ENCODE results near the gene ICE1. TPM values are rescaled to one million over a fixed set of nuclear protein-coding genes. Genes with fewer than 3 reads are reported as not detected.
A peak's percentile ranks its signal among the peaks of the same experiment; 100 is the strongest.

Gene ICE1
- total and polyA plus RNA-seq, 9 of the 15 experiments (the other 6 are each of a cell fraction or from before 2014, with no cell fraction given): 4.9 to 47.4 (median 28.2) TPM

GRCh38 chr5:5409151-5409810 is 13.2 kb upstream of the ICE1 start (continued):
- TF ChIP-seq, protein P1, sequence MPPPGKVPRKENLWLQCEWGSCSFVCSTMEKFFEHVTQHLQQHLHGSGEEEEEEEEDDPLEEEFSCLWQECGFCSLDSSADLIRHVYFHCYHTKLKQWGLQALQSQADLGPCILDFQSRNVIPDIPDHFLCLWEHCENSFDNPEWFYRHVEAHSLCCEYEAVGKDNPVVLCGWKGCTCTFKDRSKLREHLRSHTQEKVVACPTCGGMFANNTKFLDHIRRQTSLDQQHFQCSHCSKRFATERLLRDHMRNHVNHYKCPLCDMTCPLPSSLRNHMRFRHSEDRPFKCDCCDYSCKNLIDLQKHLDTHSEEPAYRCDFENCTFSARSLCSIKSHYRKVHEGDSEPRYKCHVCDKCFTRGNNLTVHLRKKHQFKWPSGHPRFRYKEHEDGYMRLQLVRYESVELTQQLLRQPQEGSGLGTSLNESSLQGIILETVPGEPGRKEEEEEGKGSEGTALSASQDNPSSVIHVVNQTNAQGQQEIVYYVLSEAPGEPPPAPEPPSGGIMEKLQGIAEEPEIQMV (tag; conservative IDR thresholded peaks at IDR 0.05; ENCODE audit: low read depth): 0 out of 2 replicates have a peak, but pooled peaks have one; percentile 7
- TF ChIP-seq CEBPG (CRISPR knock-in tag; IDR thresholded peaks at IDR 0.05) (no peak), CEBPG (tag; conservative IDR thresholded peaks at IDR 0.05 in 1 of 2, IDR thresholded peaks at IDR 0.05 in 1 of 2) (peak in 1 of 2 experiments; percentile 77; a peak in 3 of 4 replicates), TRIM24 (IDR thresholded peaks at IDR 0.05) (peak; percentile 17 to 59; a peak in 2 of 4 replicates), SAP30 (IDR thresholded peaks at IDR 0.05; ENCODE audit: borderline replicate concordance, insufficient read depth, low read depth, low read length, poor library complexity, severe bottlenecking) (no peak), SREBF1 (IDR thresholded peaks at IDR 0.05; ENCODE audit: borderline replicate concordance, low read depth, low read length) (no peak), ZNF592 (IDR thresholded peaks at IDR 0.05) (peak; percentile 47; the same call in 1 of the 2 replicates), TEAD1 (CRISPR knock-in tag; IDR thresholded peaks at IDR 0.05) (peak in 1 of 2 experiments; percentile 53; a peak in 1 of 4 replicates), SMAD3 (CRISPR knock-in tag; conservative IDR thresholded peaks at IDR 0.05) (0 out of 2 replicates have a peak, but pooled peaks have one; percentile 20), NFIC (IDR thresholded peaks at IDR 0.05) (0 out of 2 replicates have a peak, but pooled peaks have one; percentile 21), ZNF324 (CRISPR knock-in tag; IDR thresholded peaks at IDR 0.05) (no peak), ZNF57 (CRISPR knock-in tag; IDR thresholded peaks at IDR 0.05) (no peak), ZNF316 (IDR thresholded peaks at IDR 0.05) (peak; percentile 85), C11orf30 (IDR thresholded peaks at IDR 0.05; ENCODE audit: low read depth) (peak; percentile 77), CBX1 (IDR thresholded peaks at IDR 0.05; ENCODE audit: low read depth) (0 out of 2 replicates have a peak, but pooled peaks have one; percentile 27), NFE2L1 (tag; IDR thresholded peaks at IDR 0.05; ENCODE audit: borderline replicate concordance, low read depth) (peak; percentile 80), MAFG (tag; conservative IDR thresholded peaks at IDR 0.05) (peak; percentile 93)
- TF ChIP-seq, protein P2, sequence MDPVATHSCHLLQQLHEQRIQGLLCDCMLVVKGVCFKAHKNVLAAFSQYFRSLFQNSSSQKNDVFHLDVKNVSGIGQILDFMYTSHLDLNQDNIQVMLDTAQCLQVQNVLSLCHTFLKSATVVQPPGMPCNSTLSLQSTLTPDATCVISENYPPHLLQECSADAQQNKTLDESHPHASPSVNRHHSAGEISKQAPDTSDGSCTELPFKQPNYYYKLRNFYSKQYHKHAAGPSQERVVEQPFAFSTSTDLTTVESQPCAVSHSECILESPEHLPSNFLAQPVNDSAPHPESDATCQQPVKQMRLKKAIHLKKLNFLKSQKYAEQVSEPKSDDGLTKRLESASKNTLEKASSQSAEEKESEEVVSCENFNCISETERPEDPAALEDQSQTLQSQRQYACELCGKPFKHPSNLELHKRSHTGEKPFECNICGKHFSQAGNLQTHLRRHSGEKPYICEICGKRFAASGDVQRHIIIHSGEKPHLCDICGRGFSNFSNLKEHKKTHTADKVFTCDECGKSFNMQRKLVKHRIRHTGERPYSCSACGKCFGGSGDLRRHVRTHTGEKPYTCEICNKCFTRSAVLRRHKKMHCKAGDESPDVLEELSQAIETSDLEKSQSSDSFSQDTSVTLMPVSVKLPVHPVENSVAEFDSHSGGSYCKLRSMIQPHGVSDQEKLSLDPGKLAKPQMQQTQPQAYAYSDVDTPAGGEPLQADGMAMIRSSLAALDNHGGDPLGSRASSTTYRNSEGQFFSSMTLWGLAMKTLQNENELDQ (CRISPR knock-in tag; IDR thresholded peaks at IDR 0.05; ENCODE audit: borderline replicate concordance): no peak
- TF ChIP-seq, protein P3, sequence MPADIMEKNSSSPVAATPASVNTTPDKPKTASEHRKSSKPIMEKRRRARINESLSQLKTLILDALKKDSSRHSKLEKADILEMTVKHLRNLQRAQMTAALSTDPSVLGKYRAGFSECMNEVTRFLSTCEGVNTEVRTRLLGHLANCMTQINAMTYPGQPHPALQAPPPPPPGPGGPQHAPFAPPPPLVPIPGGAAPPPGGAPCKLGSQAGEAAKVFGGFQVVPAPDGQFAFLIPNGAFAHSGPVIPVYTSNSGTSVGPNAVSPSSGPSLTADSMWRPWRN (IDR thresholded peaks at IDR 0.05; ENCODE audit: low read depth): no peak

All from K562 (cell line).